GM19372 (cell line): ENCODE data around the gene CNOT11.
A peak's percentile ranks its signal among the peaks of the same experiment; 100 is the strongest.
"Not testable (repeated sequence)": the region's sequence is repeated elsewhere in the genome, so short reads cannot be mapped to it uniquely, and the experiment has no call there.

Source experiments
- ATAC-seq: cut with Tn5 transposase; IDR thresholded peaks from one replicate; pipeline ENCODE4 v1.9.1; 2021; ENCODE audit warnings: mild to moderate bottlenecking, low read depth, moderate library complexity; ENCODE audit not compliant: unreplicated experiment

The CNOT11 gene

DNA sequence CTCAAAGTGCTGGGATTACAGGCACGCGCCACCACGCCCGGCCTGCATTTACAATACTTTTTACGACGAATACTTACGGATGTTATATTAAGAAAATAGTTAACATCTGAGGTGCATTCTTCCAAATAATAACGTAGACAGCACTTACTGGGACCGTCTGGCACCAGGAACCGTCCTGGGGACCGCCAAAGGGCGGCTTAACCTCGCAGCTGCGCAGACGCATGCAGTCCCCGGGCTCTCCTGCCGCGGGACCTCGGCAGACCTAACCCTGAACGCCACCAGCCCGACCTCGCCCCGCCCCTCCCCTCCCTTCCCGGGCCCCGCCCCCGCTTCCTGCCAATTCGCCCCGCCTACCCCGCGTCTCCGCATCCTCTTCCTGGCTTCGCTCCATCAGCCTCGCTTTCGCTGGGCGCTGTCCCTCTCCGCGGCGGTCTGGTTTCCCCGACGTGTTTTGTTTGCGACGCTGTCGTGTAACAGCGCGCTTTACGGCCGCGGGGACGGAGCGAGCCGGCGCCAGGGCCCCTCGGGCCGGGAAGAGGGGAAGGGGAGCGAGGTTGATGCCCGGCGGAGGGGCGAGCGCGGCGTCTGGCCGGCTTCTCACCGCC, at the start of gene CNOT11:
Gene CNOT11 (plus strand): TSS at position 479 of the 605 bp plus-strand sequence. CDS start 79 bp downstream, at position 558.
- ATAC-seq = peak; percentile 85

DNA sequence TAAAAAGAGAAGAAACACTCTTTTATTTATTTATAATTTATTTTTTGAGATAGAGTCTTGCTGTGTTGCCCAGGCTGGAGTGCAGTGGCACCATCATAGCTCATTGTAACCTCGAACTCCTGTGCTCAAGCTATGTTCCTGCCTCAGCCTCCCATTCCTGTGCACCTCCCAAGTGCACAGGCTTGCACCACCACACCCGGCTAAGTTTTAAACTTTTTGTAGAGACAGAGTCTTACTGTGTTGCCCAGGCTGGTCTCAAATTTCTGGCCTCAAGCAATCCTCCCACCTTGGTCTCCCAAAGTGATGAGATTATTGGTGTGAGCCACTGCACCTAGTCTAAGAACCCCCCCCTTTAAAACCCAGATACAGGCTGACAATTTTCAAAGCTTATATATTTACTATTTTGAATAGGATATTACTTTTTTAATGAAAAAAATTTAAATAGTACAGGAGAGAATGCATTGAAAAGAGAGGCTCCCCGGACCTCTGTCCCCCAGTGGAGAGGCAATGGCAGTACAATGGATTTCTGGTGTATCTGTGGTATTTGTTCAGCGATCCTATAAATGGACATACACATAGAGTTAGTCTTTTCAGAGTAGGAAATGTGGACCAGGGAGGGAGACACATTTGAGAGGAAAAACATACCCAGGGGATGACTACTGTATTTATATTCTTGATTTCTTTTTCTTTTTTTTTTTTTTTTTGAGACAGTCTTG, 48.1 kb upstream of the CNOT11 start:
- ATAC-seq = no peak

DNA sequence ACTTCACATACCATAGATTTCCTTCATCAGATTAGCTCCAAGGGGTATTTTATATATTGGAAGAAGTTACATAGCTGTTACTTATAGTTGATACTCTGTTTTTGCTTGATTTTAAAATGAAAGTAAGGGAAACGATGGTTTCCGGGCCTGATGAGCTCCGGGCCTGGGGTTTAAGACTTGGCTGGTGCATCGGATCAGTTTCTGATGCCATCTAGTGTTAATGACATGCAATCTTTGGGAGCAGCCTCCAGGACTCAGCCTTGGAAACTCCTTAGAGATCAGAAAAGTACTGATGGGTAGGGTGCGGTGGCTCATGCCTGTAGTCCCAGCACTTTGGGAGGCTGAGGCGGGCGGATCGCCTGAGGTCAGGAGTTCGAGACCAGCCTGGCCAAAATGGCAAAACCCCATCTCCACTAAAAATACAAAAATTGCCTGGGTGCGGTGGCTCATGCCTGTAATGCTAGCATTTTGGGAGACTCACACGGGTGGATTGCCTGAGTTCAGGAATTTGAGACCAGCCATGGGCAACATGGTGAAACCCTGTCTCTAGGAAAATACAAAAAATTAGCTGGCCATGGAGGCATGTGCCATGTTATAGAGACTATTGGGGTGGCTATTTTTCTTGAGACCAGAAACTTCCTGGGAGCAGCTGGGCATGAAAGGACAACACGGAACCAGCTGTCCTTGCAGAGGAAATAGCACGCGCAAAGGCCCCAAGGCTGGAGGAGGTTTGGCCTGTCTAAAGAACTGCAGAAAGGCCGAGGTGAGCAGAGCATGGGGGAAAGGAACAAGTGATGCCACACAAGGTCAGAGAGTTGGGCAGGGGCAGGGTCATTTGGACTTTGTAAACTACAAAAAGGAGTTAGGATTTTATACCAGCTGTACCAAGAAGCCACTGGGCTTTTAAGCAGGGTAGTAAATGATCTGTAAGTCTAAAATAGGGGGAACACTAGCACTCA, 46.9 kb upstream of the CNOT11 start:
- ATAC-seq = peak; percentile 57

DNA sequence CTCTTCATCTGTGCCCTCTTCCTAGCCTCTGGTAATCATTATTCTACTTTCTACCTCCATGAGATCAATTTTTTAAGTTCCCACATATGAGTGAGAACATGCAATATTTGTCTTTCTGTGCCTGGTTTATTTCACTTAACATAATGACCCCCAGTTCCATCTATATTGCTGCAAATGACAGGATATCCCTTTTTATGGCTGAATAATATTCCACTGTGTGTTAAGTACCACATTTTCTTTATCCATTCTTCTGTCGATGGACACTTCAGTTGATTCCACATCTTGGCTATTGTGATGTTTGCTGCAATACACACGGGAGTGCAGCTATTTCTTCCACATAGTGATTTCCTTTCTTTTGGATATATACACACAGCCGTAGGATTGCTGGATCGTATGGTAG, 43.9 kb upstream of the CNOT11 start:
- ATAC-seq = no peak

DNA sequence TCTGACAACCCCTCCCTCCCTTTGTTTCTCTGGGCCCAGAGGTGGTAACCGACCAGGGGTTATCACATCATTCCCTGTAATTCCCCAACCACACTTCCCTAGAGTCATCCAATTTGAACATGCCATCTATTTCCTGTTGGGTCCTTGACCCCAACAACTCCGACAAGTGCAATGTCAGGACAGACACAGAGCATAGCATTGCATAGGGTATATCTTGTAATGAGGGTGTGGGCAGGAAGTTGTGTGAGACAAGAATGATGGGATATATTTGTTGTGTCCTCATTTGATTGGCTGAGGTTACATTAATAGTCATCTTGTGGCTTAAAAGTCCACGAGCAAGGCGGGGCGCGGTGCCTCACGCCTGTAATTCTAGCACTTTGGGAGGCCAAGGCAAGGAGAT, 33.4 kb upstream of the CNOT11 start:
- no peak for ATAC-seq

DNA sequence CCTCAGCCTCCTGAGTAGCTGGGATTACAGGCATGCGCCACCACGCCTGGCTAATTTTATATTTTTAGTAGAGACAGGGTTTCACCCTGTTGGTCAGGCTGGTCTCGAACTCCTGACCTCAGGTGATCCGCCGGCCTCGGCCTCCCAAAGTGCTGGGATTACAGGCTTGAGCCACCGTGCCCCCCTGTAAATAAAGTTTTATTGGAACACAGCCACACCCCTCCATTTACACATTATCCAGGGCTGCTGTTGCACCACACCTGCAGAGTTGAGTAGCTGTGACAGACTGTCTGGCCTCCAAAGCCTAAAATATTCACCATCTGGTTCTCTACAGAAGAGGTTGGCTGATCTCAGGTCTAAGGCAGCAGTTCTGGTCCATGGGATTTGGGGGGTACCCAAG, 32.6 kb upstream of the CNOT11 start:
- ATAC-seq = not testable (repeated sequence)

DNA sequence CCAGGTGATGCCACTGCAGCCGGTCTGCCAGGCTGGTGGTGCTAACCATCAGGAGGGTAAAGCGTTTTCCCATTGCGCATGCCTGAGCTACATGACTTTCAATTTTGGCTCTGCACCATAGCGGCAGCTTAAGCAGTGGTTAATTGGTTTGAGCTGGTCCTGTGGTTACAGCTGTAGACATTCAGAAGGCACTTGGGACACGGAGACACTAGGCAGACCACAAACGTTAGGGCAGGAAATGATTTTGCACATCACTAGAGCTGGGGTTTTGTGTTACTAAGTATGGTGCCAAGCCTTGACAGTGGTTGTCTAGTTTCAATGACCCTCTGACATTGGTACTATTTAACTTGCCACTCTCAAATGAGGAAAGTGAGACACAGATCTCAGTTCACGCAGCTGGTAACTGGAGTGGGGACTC, 28.9 kb upstream of the CNOT11 start:
- peak; percentile 98 for ATAC-seq

- ATAC-seq = no peak
Measured at GRCh38 chr2:101230541-101231001, 22.1 kb upstream of the CNOT11 start.

GRCh38 chr2:101231240-101231639, 21.4 kb upstream of the CNOT11 start:
- no peak for ATAC-seq

DNA sequence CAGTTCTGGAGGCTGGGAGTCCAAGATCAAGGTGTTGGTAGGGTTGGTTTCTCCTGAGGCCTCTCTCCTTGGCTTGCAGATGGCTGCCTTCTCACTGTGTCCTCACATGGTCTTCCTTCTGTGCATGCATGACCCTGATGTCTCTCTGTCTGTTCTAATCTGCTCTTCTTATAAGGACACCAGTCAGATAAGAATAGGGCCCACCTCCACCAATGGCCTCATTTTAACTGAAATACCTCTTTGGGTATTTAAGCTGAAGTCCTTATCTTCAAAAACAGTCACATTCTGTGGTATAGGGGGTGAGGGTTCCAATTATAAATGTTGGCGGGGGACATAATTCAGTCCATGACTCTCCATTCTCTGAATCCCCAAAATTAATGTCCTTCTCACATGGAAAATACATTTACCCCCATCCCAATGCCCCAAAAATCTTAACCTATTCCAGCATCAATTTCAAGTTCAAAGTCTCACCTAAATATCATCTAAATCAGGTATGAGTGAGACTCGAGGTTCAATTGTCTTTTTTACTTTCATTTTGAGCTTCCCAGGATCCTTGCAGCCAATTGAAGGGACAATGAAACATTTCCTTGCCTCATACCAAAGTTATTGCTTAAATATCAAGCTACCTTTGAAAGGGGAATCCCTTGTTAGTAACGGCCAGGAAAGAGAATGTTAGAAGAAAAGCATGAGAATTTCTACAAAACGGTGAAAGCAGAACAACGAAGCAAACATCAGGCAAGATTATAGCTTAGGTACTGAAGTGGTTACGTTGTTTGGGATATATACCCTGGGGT, 20.6 kb upstream of the CNOT11 start:
- no peak for ATAC-seq

DNA sequence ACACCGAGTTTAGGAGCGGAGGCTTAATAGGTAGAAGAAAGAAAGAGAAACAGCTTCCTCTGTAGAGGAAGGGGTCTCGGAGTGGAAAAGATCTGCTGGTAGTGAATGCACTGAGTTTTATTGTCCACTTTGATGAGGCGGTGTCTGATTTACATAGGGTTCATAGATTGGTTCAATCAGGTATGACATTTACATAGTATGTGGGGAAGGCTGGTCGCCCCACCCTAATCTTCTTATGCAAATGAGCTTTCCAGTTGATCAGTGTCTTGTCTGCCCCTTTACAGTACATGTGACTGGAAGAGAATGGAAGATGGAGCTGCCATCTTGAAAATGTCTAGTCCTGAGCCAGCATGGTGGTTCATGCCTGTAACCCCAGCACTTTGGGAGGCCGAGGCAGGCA, 19.9 kb upstream of the CNOT11 start:
- ATAC-seq = no peak

DNA sequence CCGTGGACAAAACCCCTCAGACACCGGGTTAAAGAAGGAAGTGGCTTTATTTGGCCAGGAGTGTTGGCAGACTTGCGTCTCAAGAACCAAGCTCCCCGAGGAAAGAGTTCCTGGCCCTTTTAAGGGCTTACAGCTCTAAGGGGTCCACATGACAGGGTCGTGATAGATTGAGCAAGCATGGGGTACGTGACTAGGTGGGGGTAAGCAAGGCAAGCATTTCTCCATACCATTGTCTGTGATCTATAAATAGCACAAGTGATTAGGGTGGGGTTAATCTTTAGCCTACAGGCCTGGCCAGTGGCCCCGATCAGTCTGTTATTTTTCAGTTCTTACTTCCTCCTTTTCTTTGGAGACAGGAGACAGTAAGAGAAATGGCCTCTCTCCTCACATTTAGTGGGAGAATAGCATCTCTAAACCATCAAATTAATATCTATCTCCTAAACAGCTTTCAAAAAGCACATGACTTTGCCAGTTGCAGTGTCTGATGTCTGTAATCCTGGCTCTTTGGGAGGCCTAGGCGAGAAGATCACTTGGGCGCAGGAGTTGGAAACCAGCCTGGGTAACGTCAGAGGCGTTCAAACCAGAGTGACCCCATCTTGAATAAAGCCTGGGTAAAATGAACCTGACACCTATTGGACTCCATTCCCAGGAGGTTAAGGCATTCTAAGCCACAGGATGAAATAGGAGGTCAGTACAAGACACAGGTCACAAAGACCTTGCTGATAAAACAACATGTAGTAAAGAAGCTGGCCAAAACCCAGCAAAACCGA, 18.3 kb upstream of the CNOT11 start:
- no peak for ATAC-seq

GRCh38 chr2:101235956-101236355, 16.7 kb upstream of the CNOT11 start:
- not testable (repeated sequence) for ATAC-seq

GRCh38 chr2:101237944-101238343, 14.7 kb upstream of the CNOT11 start:
- not testable (repeated sequence) for ATAC-seq

DNA sequence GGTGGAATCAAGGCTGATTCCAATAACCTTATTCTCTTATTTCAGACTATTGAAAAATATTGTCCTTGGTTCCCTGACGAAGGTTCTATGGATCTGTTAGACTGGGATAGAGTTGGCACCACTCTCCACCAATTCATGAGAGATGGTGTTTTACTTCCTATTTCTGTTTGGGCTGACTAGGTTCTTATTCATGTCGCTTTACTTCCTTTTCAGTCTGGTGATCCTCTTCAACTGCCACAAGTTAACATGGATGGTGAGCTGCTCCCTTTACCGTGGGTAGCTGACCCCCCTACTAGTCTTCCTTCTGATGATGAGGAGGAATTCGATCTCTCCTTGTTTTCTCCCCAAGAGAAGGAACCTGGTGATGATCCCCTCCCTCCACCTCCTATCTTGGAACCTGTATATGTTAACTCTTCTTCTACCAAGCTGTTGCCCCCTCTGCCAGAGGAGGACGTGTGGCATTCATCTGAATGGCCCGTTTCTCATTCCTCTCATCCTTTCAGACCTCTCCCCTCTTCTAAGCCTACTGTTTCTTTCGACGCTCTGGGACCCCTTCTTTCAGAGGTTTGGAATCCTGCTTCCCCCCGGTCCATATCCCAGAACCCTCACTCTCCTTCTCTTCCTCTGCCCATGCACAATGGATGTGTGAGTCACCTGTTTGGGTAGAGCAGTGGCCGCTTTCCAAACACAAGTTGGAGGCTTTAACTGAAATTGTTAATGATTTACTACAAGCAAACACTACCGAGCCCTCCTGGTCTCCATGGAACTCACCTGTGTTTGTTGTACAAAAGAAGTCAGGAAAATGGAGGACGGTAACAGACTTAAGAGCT, 13.5 kb upstream of the CNOT11 start:
- no peak for ATAC-seq

- ATAC-seq = not testable (repeated sequence)
Measured at GRCh38 chr2:101239760-101240118, 12.9 kb upstream of the CNOT11 start.

DNA sequence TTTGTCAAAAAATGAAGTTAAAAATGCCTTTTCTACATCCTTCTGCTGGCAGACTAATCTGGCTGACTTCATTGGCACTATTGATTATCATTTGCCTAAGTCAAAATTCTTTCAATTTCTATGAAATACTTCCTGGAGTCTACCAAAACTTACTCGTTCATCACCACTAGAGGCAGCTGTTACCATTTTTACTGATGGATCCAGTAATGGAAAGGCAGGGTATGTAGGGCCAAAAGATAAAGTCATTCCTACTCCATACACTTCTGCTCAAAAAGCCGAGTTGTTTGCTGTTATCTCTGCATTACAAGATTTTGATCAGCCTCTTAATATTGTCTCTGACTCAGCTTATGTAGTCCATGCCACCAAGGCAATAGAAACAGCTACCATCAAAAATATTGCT, 12.0 kb upstream of the CNOT11 start:
- not testable (repeated sequence) for ATAC-seq

- no peak for ATAC-seq
Measured at GRCh38 chr2:101241158-101241557, 11.5 kb upstream of the CNOT11 start.

DNA sequence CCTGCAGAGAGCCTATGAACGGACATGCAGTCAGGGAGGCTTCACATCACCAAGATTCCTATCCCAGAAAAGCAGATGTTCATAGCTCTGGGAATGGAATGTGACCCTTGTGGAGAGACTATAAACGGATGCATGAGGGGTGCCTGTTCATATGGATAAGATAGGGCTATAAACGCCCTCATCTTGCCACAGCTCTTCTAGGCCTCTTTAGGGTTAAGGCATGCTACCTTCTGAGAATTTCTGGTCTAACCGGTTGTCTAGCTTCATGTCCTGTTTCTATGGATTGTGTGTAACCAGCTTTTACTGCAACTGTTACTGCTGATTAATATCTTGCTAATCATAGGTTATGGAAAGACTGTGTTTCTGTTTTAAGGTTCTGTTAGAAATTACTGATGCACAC, 8.3 kb upstream of the CNOT11 start:
- not testable (repeated sequence) for ATAC-seq
